WERI-Rb-1 (cell line): ENCODE data around the gene IGSF8.
A peak's percentile ranks its signal among the peaks of the same experiment; 100 is the strongest.

ENCODE experiments used
- DNase-seq: peaks from one replicate; pipeline ENCODE4 v3.0.0-alpha.2; 2020
- H3K27ac ChIP-seq: fragments of 250-450 bp; sonication (Bioruptor Pico); 2 replicates; pipeline ENCODE4 v1.5.1; 2020; ENCODE audit warnings: mild to moderate bottlenecking, moderate library complexity
- H3K27me3 ChIP-seq: fragments of 250-450 bp; sonication (Bioruptor Pico); 2 replicates; pipeline ENCODE4 v1.5.1; 2021; ENCODE audit warnings: mild to moderate bottlenecking, low read depth, moderate library complexity; ENCODE audit not compliant: insufficient read depth, severe bottlenecking
- H3K36me3 ChIP-seq: fragments of 250-450 bp; sonication (Bioruptor Pico); 2 replicates; pipeline ENCODE4 v1.5.1; 2020; ENCODE audit warnings: mild to moderate bottlenecking, moderate library complexity
- H3K4me3 ChIP-seq: 2 replicates; pipeline ENCODE4 v1.5.1; 2011; ENCODE audit warnings: low read depth, mild to moderate bottlenecking, control low read depth, low read length
- H3K9me3 ChIP-seq: fragments of 250-450 bp; sonication (Bioruptor Pico); 2 replicates; pipeline ENCODE4 v1.5.1; 2021; ENCODE audit warnings: mild to moderate bottlenecking, moderate library complexity; ENCODE audit not compliant: severe bottlenecking
- TF ChIP-seq, protein P1 (sequence below): IDR thresholded peaks from 2 replicates; pipeline ENCODE4 v1.5.1; 2011; ENCODE audit warnings: low read depth, mild to moderate bottlenecking, control low read depth, inconsistent platforms, low read length

Gene IGSF8

DNA sequence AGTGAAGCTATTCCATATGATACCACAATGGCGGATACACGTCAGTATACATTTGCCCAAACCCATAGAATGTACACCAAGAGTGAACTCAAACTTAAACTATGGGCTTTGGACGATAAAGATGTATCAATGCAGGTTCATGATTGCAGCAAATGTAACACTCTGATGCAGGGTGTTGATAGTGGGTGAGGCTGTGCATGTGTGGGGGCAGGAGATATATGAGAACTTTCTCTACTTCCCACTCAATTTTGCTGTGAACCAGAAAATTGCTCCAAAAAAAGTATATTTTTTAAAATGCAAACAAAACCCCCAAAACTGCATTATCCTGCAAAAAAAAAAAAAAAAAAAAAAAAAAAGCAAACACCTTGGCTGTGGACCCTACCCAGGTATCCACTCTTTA lies 20.5 kb upstream of the IGSF8 start:
- Histone ChIP-seq H3K36me3 (no peaks in the 10 kb centered on the region), H3K27ac (no peak overlapping the region), H3K9me3 (no peaks in the 10 kb centered on the region), H3K4me3 (no peak overlapping the region), H3K27me3 (no peaks in the 10 kb centered on the region)
- no peak for DNase-seq
- TF ChIP-seq, protein P1, sequence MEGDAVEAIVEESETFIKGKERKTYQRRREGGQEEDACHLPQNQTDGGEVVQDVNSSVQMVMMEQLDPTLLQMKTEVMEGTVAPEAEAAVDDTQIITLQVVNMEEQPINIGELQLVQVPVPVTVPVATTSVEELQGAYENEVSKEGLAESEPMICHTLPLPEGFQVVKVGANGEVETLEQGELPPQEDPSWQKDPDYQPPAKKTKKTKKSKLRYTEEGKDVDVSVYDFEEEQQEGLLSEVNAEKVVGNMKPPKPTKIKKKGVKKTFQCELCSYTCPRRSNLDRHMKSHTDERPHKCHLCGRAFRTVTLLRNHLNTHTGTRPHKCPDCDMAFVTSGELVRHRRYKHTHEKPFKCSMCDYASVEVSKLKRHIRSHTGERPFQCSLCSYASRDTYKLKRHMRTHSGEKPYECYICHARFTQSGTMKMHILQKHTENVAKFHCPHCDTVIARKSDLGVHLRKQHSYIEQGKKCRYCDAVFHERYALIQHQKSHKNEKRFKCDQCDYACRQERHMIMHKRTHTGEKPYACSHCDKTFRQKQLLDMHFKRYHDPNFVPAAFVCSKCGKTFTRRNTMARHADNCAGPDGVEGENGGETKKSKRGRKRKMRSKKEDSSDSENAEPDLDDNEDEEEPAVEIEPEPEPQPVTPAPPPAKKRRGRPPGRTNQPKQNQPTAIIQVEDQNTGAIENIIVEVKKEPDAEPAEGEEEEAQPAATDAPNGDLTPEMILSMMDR, result no peak

DNA sequence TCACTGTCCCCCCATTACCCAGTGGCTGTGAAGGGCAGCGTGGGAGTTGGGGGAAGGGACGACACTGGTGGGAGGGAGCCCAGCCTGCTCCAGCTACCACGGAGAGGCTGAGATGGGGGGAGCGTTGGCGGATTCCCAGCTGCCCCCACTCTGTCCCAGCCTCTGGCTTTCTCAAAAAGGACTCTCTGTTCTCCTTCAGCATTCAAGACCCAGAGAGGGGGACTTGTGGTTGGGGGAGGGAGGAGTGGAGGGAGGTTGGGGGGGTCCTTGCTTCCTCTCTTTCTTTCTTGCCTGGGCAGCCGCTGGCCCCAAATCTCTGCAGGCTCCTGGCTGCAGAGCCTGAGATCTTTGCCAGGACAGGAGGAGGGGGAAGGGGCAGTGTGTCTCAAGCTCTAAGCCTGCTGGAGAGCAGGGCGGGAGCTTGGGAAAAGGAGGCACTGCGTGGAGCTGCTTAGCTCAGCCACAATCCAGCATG lies 19.3 kb upstream of the IGSF8 start:
- no peaks in the 10 kb centered on the region for H3K27me3 ChIP-seq
- TF ChIP-seq, protein P1, result no peak
- DNase-seq, result peak; percentile 86
- no peaks in the 10 kb centered on the region for H3K36me3 ChIP-seq
- peak overlapping the region; percentile 34 for H3K27ac ChIP-seq
- no peaks in the 10 kb centered on the region for H3K9me3 ChIP-seq
- 0 out of 2 replicates have a peak overlapping the region, but pooled peaks have one; percentile 2 for H3K4me3 ChIP-seq

DNA sequence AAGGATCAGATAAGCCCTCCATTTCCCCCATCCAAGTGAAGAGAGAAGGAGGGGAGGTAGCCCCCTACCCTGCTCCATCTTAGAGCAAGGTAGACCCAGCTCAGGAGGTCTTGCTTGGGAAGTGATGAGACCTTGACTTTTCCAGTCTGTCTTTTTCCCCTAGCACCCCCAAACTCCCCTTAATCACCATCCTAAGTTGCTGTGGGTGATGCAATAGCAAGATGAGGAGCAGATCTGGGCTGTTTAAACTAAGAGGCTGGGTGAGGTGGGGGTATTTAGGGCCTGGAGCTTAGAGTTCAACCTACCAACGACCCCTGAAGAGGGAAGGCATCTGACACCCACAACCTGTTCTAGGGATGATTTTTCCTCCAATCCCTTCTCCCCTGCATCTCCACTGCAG lies 18.9 kb upstream of the IGSF8 start:
- TF ChIP-seq, protein P1, result no peak
- 0 out of 2 replicates have a peak overlapping the region, but pooled peaks have one; percentile 2 for H3K4me3 ChIP-seq
- peak overlapping the region; percentile 34 for H3K27ac ChIP-seq
- no peaks in the 10 kb centered on the region for H3K9me3 ChIP-seq
- no peaks in the 10 kb centered on the region for H3K27me3 ChIP-seq
- H3K36me3 ChIP-seq, result no peaks in the 10 kb centered on the region
- no peak for DNase-seq

DNA sequence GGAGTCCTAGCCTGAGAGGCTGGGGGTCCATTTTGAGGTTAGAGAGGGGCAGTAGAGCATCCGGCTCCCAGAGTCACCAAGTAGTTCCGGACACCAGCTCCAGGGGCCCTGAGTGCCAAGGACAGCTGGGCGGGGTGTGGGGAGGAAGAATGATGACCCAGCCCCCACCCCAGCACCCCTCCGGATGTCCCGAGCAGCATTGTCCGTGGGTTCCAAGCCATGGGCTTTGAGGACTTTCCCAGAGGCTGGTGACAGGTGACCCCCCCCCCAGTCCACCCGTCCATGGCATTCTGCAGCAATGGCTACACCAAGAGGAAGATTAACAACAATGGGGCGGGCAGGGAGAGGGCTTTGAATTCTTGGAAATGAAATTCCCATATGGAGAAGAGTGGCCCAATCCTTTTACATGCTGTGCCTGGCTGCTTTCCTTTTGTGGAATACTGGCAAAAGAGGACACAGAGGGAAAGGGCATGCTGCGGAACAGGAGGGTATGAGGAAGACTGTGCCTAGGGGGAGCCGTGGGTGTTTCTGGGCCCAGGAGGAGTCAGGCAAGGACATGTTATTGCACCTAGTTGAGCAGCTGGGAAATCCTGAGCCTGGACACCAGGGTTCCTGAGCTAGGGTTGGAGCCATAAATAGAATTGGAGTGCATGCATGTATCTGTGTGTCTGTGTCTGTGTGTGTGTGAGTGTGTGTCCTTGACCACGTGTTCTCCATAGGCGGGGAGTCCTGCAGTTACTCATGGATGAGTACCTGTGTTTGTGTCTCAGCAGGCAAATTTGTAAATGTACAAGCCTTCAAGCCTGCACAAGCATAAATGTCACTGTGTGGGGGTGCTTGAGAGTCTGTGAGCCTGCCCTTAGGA lies 18.1 kb upstream of the IGSF8 start:
- DNase-seq, result no peak

DNA sequence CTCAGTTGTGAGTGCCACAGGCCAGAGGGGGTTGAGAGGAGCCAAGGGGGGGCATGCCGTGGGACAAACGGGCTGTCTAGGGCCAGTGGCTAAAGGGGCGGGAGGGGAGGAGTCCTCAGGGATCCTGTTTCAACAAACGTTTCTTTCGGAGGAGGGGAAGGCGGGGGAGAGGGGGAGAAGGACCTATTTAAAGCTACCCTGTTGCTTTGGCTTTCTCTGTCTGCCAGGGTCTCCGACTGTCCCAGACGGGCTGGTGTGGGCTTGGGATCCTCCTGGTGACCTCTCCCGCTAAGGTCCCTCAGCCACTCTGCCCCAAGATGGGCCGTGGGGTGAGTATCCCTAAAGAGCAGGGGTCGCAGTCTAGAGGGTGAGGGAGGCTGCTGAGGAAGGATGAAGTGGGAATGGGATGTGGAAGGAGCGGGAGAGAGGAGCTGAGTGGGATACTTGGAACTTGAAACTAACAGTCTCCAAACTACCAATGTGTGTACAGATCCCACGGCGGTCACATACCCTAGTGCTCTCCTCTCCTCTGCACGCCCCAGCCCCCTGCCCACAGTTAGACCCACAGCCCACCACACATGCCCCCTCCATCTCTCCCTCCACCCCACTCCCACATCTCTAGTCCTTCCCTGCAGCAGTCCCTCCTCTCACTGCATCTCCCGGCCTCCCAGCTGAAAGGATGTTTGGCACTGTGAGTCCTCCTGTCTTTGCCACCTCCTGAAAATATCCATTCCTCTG lies 17.3 kb upstream of the IGSF8 start, which contains the start of gene ATP1A2:
ATP1A2 (plus strand) TSS at position 215 of the 738 bp plus-strand sequence; CDS start at position 318, 103 bp downstream.
- no peak for DNase-seq
- H3K27me3 ChIP-seq, result no peaks in the 10 kb centered on the region
- TF ChIP-seq, protein P1, result no peak
- H3K4me3 ChIP-seq, result no peak within 1 kb of the TSS
- H3K27ac ChIP-seq, result no peak within 1 kb of the TSS
- H3K9me3 ChIP-seq, result no peaks in the 10 kb centered on the region
- no peaks in the 10 kb centered on the region for H3K36me3 ChIP-seq

More for the DNA sequence above, 18.1 kb upstream of the IGSF8 start:
- Histone ChIP-seq H3K4me3 (no peak overlapping the region), H3K27me3 (no peaks in the 10 kb centered on the region), H3K9me3 (no peaks in the 10 kb centered on the region), H3K27ac (no peak overlapping the region), H3K36me3 (no peaks in the 10 kb centered on the region)
- TF ChIP-seq, protein P1, result peak; percentile 17; the same call in 1 of the 2 replicates
